Adrenal gland (tissue), 12 donors: Measurements from ENCODE around the gene SYT7. TPM values are rescaled to one million over a fixed set of nuclear protein-coding genes. Genes with fewer than 3 reads are reported as not detected.
A peak's percentile ranks its signal among the peaks of the same experiment; 100 is the strongest.

Source experiments
- DNase-seq, 7 donors: peaks; one replicate each; pipeline ENCODE4 v3.0.0-alpha.2; 2019 to 2020
- H3K27ac ChIP-seq, 5 donors: fragments of 200-600 bp; sonication (generic) in 4 of 5; 1 replicate in 3 of 5; 2 replicates in 2 of 5; pipeline versions ENCODE4 v1.5.1 to v1.8.0; 2016 to 2020; ENCODE audit warnings: mild to moderate bottlenecking in 1 of 5
- H3K27me3 ChIP-seq: fragments of 200-600 bp; 2 replicates; pipeline ENCODE4 v1.8.0; 2021
- H3K36me3 ChIP-seq, 2 donors: fragments of 200-600 bp; replicated peaks in 1 of 2; 1 replicate in 1 of 2; 2 replicates in 1 of 2; pipeline versions ENCODE4 v1.5.1 to v1.8.0; 2018 to 2022
- H3K4me1 ChIP-seq, 2 donors: fragments of 200-600 bp; replicated peaks in 1 of 2; 1 replicate in 1 of 2; 2 replicates in 1 of 2; pipeline versions ENCODE4 v1.5.1 to v1.8.0; 2018 to 2021
- H3K4me3 ChIP-seq, 4 donors: fragments of 200-600 bp; sonication (generic) in 3 of 4; one replicate each; pipeline ENCODE4 v1.5.1; 2016 to 2018
- H3K9me3 ChIP-seq, 3 donors: fragments of 200-600 bp; sonication (generic) in 1 of 3; replicated peaks in 1 of 3; 1 replicate in 2 of 3; 2 replicates in 1 of 3; pipeline versions ENCODE4 v1.5.1 to v1.8.0; 2016 to 2021
- POLR2A ChIP-seq, 2 donors: fragments of 450-650 bp; IDR thresholded peaks; one replicate each; pipeline ENCODE4 v1.6.1; 2017; ENCODE audit warnings: antibody characterized with exemption in 2 of 2, mild to moderate bottlenecking in 2 of 2, moderate library complexity in 1 of 2
- WGBS, 4 donors: extraction: QIAGEN DNeasy Blood & Tissue Kit in 2 of 4; methylation state at CpG; one replicate each; pipeline versions ENCODE4 v1.1.5 to v1.1.7; 2013 to 2017; 5-methylcytosine and 5-hydroxymethylcytosine counted together
- intact Hi-C, 2 donors: fragments of 100-400 bp; cut with DNase I; formaldehyde crosslinking; loops; one replicate each; pipeline versions ENCODE4 v1.14.1 to v1.15.0; 2022 to 2023
- polyA plus RNA-seq, 3 donors: library from polyadenylated mRNA; stranded (reverse); fragments of 200-250 nt in 2 of 3; fragments of 350-450 nt in 1 of 3; fragmentation: Illumina TruSeq in 1 of 3; extraction: RNeasy Lipid Tissue Mini Kit (QIAGEN cat#74804) in 1 of 3; gene quantifications; one replicate each; pipeline ENCODE4 v1.2.3, GENCODE V29; 2013 to 2014
- total RNA-seq, 9 donors: library from RNA; depleted of rRNA in 4 of 9; stranded (reverse); fragments of >200 nt in 4 of 9; fragments of 120-200 nt in 1 of 9; fragmentation: NEBNext Ultra II Directional in 1 of 9; extraction: Animal tissue kit (Norgen Biotek cat#: 25700) in 1 of 9; gene quantifications; one replicate each; pipeline versions ENCODE4 v1.1.0 to v1.2.4, GENCODE V29; 2013 to 2023
- TF ChIP-seq, protein P1 (sequence below), 6 experiments: fragments of 450-650 bp in 4 of 6; fragments of 200-600 bp in 2 of 6; sonication (generic) in 1 of 6; IDR thresholded peaks; 1 replicate in 5 of 6; 2 replicates in 1 of 6; pipeline versions ENCODE4 v1.5.1 to v1.8.0; 2016 to 2021; ENCODE audit warnings: antibody characterized with exemption in 6 of 6, mild to moderate bottlenecking in 2 of 6, moderate library complexity in 1 of 6
- donor health status: healthy with polysubstance abuse.
- donor health status: Bipolar disorder and iron deficiency.
- donor health status: DM: yes; HTN: yes; CAD: no.
- donor health status: DM: no; HTN: no; CAD: no.
- donor health status: DM: no; HTN: no; CAD: no.
- donor health status: DM: yes; HTN: yes; CAD: no.

The SYT7 gene
- total and polyA plus RNA-seq, 12 donors = 0.09 to 6.8 (median 1.3) TPM; not detected in 1

DNA sequence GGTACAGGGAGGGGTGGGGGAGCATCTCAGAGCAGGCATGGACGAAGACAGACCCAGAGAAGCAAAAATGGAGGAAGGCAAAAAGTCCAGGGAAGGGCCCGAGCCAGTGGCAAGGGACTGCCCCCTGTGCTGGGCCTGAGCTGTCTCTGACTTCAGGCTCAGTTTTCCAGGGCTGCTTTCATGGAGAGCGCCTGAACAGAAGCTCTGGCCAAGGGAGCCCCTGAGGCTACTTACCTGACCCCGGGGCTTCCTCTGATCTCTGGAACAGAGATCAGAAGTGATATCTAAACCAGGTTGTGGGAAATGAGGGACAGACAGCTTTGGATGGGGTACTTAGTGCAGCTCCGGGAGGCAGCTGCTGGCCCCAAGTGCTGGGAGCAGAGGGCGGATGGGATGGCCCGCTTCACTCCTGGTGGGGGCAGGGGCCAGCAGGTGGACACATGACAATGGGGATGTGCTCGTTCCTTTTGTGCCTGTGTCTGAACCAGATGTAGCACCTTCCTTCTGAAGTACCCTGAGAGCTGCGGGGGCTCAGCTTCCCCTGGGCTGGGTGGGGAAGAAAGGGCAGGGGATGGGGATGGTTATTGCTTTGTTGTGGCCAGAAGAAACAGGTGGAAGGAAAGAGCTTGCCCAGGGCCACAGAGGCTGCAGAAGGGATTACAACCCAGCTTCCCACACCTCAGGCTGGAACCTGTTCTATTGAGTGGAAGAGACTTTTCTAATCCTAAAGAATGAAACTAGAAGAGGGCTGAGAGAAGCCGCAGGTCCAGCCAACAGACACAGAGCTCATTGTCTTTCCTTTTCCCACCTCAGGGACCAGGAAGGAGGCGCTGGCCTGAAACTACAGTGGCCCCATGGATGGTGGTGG, 66.6 kb downstream of the SYT7 start:
- WGBS, 4 donors = 75 to 87% (median 83%) methylated on average over 7 to 11 of the region's 11 CpGs
- Histone ChIP-seq H3K9me3 (no peaks in the 10 kb centered on the region), H3K27me3 (peaks cover 7% of the 10 kb centered on the region), H3K27ac (peak overlapping the region in 1 of 5 donors; percentile 34), H3K4me1 (peaks cover 5 to 10% of the 10 kb centered on the region in 2 donors), H3K4me3 (no peak overlapping the region), H3K36me3 (no peaks in the 10 kb centered on the region)
- DNase-seq = no peak
- intact Hi-C loops = loop anchor here in 1 of 2 donors (5.0 kb wide), 1 partner anchor 37 kb away; no protein-coding TSS in a partner anchor
- TF ChIP-seq, protein P1, sequence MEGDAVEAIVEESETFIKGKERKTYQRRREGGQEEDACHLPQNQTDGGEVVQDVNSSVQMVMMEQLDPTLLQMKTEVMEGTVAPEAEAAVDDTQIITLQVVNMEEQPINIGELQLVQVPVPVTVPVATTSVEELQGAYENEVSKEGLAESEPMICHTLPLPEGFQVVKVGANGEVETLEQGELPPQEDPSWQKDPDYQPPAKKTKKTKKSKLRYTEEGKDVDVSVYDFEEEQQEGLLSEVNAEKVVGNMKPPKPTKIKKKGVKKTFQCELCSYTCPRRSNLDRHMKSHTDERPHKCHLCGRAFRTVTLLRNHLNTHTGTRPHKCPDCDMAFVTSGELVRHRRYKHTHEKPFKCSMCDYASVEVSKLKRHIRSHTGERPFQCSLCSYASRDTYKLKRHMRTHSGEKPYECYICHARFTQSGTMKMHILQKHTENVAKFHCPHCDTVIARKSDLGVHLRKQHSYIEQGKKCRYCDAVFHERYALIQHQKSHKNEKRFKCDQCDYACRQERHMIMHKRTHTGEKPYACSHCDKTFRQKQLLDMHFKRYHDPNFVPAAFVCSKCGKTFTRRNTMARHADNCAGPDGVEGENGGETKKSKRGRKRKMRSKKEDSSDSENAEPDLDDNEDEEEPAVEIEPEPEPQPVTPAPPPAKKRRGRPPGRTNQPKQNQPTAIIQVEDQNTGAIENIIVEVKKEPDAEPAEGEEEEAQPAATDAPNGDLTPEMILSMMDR (IDR thresholded peaks at IDR 0.05) = no peak
- no peak for TF ChIP-seq POLR2A (IDR thresholded peaks at IDR 0.05)

DNA sequence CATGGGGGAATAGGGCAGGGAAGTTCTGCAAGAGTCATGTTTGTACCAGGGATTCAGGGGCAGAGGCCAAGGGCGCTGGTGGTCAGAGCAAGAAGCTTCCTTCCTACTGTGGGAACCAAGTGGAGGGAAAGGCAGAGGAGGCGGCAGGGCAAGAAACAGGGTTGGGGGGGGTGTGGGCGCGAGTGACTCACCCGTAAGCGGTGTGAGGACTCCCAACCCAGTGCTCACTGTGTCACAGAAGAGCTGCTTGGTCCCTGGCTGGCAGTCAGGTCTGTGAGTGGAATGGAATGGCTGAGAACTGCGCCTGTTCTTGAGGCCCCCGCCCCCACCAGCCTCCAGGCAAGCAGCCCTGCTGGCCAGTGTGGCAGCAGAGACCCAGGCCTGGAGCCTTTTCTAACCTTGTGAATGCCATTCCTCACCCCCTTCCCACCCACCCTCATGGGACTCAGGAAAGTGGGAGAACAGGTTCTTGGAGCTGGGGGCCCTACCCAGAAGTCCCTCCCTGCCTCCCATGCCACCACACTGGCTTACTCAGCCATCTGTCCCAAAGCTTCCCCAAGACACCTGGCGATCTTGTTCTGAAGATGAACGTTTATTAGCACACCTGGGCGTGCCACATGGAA, 67.6 kb downstream of the SYT7 start:
- no peak overlapping the region for H3K27ac ChIP-seq
- DNase-seq = no peak
- WGBS, 4 donors = 78 to 87% (median 84%) methylated on average over 2 to 11 of the region's 11 CpGs
- H3K36me3 ChIP-seq = no peaks in the 10 kb centered on the region
- peaks cover 8 to 17% of the 10 kb centered on the region in 2 donors for H3K4me1 ChIP-seq
- no peak for TF ChIP-seq POLR2A (IDR thresholded peaks at IDR 0.05)
- TF ChIP-seq, protein P1 (IDR thresholded peaks at IDR 0.05) = no peak
- H3K4me3 ChIP-seq = no peak overlapping the region
- intact Hi-C loops = loop anchor here in 1 of 2 donors (5.0 kb wide), 1 partner anchor 36 kb away; no protein-coding TSS in a partner anchor
- H3K27me3 ChIP-seq = peaks cover 9% of the 10 kb centered on the region
- H3K9me3 ChIP-seq = no peaks in the 10 kb centered on the region

DNA sequence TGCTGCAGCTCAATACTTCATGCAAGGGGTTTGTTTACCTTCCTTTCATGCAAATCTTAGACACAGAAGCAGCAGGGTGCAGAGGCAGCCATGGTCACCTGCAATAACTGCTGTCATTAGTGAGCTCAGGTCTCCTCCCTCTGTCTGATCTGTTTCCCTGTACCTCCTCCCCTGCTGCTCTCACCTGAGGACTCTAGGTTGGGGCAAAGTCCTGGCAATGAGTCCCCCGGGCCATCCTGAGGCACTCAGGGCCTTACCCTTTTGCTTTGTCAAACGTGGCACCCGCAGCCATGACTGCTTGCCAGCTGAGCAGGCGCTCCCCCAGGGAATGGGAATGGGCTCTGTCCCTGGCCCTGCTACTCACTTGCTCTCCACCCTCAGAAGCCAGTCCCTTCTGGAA, 68.4 kb downstream of the SYT7 start:
- TF ChIP-seq, protein P1 (IDR thresholded peaks at IDR 0.05) = no peak
- no peak for TF ChIP-seq POLR2A (IDR thresholded peaks at IDR 0.05)
- DNase-seq = no peak
- Histone ChIP-seq H3K4me3 (no peak overlapping the region), H3K9me3 (no peaks in the 10 kb centered on the region), H3K4me1 (peaks cover 8 to 22% of the 10 kb centered on the region in 2 donors), H3K27me3 (peaks cover 18% of the 10 kb centered on the region), H3K27ac (no peak overlapping the region), H3K36me3 (no peaks in the 10 kb centered on the region)
- 75 to 89% (median 82%) methylated on average over 4 of the region's 4 CpGs for WGBS, 4 donors
- intact Hi-C loops = loop anchor here in 1 of 2 donors (5.0 kb wide), 1 partner anchor 35 kb away; no protein-coding TSS in a partner anchor

DNA sequence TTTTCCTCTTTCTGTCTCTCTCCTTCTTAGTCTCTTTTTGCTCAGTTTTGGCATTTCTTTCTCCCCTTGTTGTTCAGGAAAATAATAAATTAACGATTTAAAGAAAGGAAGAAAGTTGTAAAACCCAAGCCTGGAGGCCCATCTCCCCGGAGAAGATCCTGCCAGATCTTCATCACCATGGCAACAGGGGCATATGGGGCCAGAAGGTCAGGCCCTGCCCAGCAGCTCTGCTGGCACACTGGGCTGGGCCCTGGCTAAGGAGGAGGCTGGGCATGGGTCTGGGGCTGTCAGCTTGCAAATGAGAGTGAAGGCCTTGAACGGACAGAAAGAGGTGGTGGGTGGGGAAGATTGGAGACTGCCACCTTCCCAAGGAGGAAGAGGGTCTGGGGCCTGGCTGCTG, 69.5 kb downstream of the SYT7 start:
- TF ChIP-seq, protein P1 (IDR thresholded peaks at IDR 0.05) = no peak
- no peak for TF ChIP-seq POLR2A (IDR thresholded peaks at IDR 0.05)
- no peak for DNase-seq
- Histone ChIP-seq H3K27ac (no peak overlapping the region), H3K4me3 (no peak overlapping the region), H3K36me3 (no peaks in the 10 kb centered on the region), H3K27me3 (peaks cover 24% of the 10 kb centered on the region), H3K9me3 (no peaks in the 10 kb centered on the region), H3K4me1 (peaks cover 8 to 17% of the 10 kb centered on the region in 2 donors)
- WGBS, 4 donors = 51 to 64% (median 60%) methylated on average over 3 of the region's 3 CpGs
- intact Hi-C loops = loop anchor here in 1 of 2 donors (5.0 kb wide), 1 partner anchor 34 kb away; no protein-coding TSS in a partner anchor
